Subcutaneous adipose tissue (tissue), 4 donors: Measurements from ENCODE around the gene BRINP1. TPM values are rescaled to one million over a fixed set of nuclear protein-coding genes. Genes with fewer than 3 reads are reported as not detected.

Experiments used
- CTCF ChIP-seq: fragments of 450-650 bp; IDR thresholded peaks from one replicate; pipeline ENCODE4 v1.5.1; 2016; ENCODE audit warnings: low read depth, mild to moderate bottlenecking, control low read depth, antibody characterized with exemption, moderate library complexity
- total RNA-seq, 4 donors: library from RNA; depleted of rRNA; stranded (reverse); fragments of >200 nt; gene quantifications; one replicate each; pipeline ENCODE4 v1.1.0, GENCODE V29; 2016

Gene BRINP1
- total RNA-seq, 4 donors from 2014 or later, result not detected

GRCh38 chr9:119318371-119318770 lies 50.9 kb downstream of the BRINP1 start:
- no peak for TF ChIP-seq CTCF

- TF ChIP-seq CTCF, result no peak
These were observed 55.4 kb downstream of the BRINP1 start for GRCh38 chr9:119313846-119314245.

- TF ChIP-seq CTCF, result no peak
These were observed 58.5 kb downstream of the BRINP1 start for GRCh38 chr9:119310741-119311140.

GRCh38 chr9:119307471-119307870 lies 61.8 kb downstream of the BRINP1 start:
- no peak for TF ChIP-seq CTCF

- TF ChIP-seq CTCF, result no peak
These were observed 64.7 kb downstream of the BRINP1 start for GRCh38 chr9:119304555-119304954.

GRCh38 chr9:119302988-119303698 lies 66.1 kb downstream of the BRINP1 start:
- TF ChIP-seq CTCF, result no peak

GRCh38 chr9:119298076-119298853 lies 71.0 kb downstream of the BRINP1 start:
- TF ChIP-seq CTCF, result no peak
